Measurements from ENCODE around the gene ANKMY2.

DNA sequence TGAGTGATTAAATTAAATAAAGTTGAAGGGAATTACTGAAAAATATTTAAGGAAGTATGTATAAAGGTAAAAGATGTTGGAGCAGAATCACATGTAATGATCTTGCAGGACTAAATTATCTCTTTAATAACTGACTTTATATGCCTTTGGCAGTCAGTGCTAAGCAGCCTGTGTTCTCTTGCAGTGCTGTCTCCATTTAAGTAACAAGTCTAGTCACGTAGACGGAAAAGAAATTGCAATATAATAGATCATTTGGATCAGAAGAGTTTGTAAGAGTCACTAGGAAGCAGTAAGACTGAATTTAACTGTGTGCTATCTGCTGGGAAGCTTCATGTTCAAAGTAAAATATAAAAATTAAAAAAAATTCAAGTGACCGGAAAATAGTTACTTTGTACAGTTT lies 21.8 kb upstream of the ANKMY2 start:
- TF ChIP-seq, protein P1, sequence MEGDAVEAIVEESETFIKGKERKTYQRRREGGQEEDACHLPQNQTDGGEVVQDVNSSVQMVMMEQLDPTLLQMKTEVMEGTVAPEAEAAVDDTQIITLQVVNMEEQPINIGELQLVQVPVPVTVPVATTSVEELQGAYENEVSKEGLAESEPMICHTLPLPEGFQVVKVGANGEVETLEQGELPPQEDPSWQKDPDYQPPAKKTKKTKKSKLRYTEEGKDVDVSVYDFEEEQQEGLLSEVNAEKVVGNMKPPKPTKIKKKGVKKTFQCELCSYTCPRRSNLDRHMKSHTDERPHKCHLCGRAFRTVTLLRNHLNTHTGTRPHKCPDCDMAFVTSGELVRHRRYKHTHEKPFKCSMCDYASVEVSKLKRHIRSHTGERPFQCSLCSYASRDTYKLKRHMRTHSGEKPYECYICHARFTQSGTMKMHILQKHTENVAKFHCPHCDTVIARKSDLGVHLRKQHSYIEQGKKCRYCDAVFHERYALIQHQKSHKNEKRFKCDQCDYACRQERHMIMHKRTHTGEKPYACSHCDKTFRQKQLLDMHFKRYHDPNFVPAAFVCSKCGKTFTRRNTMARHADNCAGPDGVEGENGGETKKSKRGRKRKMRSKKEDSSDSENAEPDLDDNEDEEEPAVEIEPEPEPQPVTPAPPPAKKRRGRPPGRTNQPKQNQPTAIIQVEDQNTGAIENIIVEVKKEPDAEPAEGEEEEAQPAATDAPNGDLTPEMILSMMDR (IDR thresholded peaks at IDR 0.05) = no peak
- TF ChIP-seq POLR2A (IDR thresholded peaks at IDR 0.05) (no peak), POLR2AphosphoS5 (IDR thresholded peaks at IDR 0.05; ENCODE audit: insufficient read depth in 1 of 2, low read depth in 1 of 2) (peak in 1 of 2 donors; percentile 46)

All from vagina (tissue), 2 donors.